GM12891 (cell line): Measurements from ENCODE around the gene SFXN3.

Experiments
- DNase-seq: peaks from one replicate; pipeline ENCODE4 v3.0.0; 2011; ENCODE audit warnings: low spot score; ENCODE audit not compliant: insufficient read length
- FAIRE-seq: peaks from 2 replicates; lab custom pipeline; 2011; peaks lifted over from hg19 to GRCh38; lab: Jason Lieb, UNC
- PAX5 ChIP-seq: IDR thresholded peaks from 2 replicates; pipeline ENCODE4 v1.6.1; 2011; ENCODE audit warnings: low read length, moderate library complexity, mild to moderate bottlenecking; ENCODE audit not compliant: insufficient read depth, severe bottlenecking
- POLR2A ChIP-seq: IDR thresholded peaks from 2 replicates; pipeline ENCODE4 v1.6.1; 2011; ENCODE audit warnings: low read depth, low read length, control low read depth
- POLR2AphosphoS5 ChIP-seq: IDR thresholded peaks from 2 replicates; pipeline ENCODE4 v1.6.1; 2011; ENCODE audit warnings: low read depth, low read length, control low read depth
- POU2F2 ChIP-seq: IDR thresholded peaks from 2 replicates; pipeline ENCODE4 v1.6.1; 2011; ENCODE audit warnings: low read depth, mild to moderate bottlenecking, control low read depth, low read length, moderate library complexity
- SPI1 ChIP-seq: IDR thresholded peaks from 2 replicates; pipeline ENCODE4 v1.6.1; 2011; ENCODE audit warnings: low read depth, low read length, control low read depth
- TAF1 ChIP-seq: IDR thresholded peaks from 2 replicates; pipeline ENCODE4 v1.6.1; 2011; ENCODE audit warnings: low read depth, low read length, control low read depth

SFXN3 gene

DNA sequence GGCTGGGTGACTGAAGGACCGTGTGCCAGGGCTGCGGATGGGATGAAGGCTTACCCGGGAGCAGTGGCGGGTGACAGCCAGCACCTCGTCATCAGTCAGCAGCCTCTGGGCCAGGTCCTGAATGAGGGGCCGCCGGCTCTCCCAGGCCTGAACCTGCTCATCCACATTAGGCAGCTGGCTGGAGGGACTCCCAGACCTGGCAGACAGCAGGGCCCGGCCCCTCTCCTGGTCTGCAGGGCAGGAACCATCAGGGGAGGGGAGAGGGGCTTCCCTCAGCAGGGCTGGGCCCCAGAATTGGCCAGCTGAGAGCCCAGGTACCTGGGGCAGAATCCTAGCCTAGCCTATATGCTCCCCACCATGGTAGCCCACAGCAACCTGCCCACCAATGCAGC is 15.5 kb upstream of the SFXN3 start:
- DNase-seq (no peak), FAIRE-seq (no peak)
- TF ChIP-seq PAX5, result no peak
- no peak for TF ChIP-seq TAF1
- TF ChIP-seq POLR2AphosphoS5, result no peak
- no peak for TF ChIP-seq SPI1
- no peak for TF ChIP-seq POU2F2
- no peak for TF ChIP-seq POLR2A

- TF ChIP-seq PAX5 (no peak), POLR2A (no peak), POU2F2 (no peak), POLR2AphosphoS5 (no peak), TAF1 (no peak), SPI1 (no peak)
- no peak for FAIRE-seq
- DNase-seq, result no peak
These were observed 14.2 kb upstream of the SFXN3 start for GRCh38 chr10:101016814-101017213.

DNA sequence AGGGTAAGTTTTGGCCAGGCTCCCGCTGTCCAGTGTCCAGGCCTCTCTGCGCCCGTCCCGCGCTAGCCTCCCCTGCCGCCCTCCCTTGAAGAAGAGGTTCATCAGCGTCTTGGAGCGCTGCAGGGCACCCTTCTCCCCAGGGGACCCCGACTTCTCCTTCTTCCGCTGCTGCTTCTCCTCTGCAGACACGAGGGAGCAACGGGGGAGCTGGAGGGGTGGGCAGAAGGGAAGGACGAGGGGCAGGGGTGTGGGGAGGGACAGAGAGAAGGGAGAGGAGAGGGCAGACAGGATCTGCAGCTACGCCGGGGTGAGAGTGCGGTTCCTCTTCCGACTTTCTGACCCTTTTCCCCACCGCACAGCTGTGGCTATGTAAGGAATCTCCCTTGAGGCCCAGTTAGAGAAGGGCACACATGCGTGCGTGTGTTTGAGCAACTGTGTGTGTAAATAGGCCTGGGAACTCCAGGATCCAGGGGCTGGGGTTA is 12.9 kb upstream of the SFXN3 start:
- FAIRE-seq, result no peak
- no peak for TF ChIP-seq POU2F2
- TF ChIP-seq SPI1, result no peak
- TF ChIP-seq PAX5, result no peak
- no peak for TF ChIP-seq TAF1
- no peak for TF ChIP-seq POLR2A
- TF ChIP-seq POLR2AphosphoS5, result no peak

DNA sequence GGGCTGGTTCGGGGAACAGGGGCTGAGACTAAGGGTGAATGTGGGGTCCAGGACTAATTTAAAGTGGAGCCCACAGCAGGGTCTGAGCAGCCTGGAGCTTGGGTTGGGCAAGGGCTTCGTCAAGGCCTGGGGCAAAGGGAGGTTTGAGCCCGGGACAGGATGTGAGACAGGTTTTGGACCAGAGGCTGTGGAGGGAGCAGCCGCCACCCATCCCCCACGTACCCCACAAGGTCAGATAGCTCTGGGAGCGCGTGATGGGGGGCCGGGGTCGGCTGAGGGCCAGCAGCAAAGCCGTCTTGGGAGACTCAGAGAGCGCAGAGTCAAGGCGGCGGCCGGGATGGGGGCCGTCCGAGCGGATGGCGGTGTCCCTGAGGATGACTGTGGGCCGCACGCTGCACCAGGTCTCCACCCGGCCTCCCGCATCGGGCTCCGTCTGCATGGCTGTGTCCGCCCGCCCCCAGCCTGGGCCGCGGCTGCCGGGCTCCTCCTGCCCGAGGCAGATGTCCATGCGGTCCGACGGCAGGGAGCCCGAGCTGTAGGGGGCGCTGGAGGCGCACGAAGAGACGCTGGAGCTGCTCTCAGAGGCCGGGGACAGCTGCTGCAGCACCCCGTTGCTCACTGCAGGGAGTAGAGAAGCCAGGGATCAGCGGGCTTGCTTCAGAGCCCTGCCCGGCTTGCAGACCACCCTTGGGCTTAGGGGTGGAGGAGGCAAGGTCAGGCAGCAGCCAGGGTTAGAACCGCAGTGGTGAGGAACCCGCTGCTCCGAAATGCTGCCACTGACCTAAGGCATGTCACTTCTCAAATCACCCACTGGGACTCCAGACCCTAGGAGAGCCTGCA is 12.2 kb upstream of the SFXN3 start:
- TF ChIP-seq TAF1, result no peak
- no peak for TF ChIP-seq POU2F2
- TF ChIP-seq POLR2A, result no peak
- no peak for TF ChIP-seq PAX5
- TF ChIP-seq SPI1, result no peak
- no peak for TF ChIP-seq POLR2AphosphoS5
- FAIRE-seq (peak; percentile 38), DNase-seq (peak; percentile 83)

More for the DNA sequence above, 12.9 kb upstream of the SFXN3 start:
- DNase-seq, result no peak

DNA sequence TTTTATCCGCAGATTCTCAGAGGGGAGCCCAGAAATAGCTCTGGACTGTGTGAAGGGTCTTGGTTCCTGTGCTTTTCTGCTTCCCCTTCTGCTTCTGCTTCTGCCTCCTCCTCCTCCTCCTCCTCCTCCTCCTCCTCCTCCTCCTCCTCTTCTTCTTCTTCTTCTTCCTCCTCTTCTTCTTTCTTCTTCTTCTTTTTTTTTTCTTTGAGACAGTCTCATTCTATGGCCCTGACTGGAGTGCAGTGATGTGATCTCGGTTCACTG is 11.7 kb upstream of the SFXN3 start:
- DNase-seq (no peak), FAIRE-seq (no peak)
- no peak for TF ChIP-seq POLR2A
- no peak for TF ChIP-seq PAX5
- TF ChIP-seq POLR2AphosphoS5, result no peak
- no peak for TF ChIP-seq TAF1
- no peak for TF ChIP-seq POU2F2
- no peak for TF ChIP-seq SPI1

DNA sequence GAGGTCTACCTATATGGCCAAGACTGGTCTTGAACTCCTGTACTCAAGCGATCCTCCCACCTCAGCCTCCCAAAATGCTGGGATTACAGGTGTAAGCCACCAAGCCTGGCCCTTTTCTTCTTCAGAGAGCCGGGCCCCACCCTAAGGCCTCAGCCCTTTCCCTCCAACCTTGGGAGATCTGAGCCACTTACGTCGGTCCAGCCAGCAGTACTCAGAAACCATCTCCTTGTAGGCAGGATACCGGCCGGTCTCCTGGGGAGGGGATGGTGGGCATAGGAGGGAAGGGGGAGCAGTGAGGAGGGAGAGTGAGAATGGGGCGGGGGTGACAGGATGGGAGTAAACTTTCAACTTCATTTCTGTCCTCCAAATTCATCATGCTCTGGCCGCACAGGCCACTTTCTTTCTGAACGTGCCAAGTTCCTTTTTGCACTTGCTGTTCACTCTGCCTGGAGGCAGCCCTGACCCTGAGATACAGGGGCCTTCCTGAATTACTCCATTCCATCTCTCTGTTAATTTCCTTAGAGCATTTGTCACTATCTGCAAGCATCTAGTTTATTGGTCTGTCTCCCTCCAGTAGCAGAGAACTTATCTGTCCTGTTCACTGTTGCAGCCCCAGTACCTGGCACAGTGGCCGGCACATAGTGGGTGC is 10.5 kb upstream of the SFXN3 start:
- DNase-seq (no peak), FAIRE-seq (no peak)
- TF ChIP-seq POU2F2 (no peak), PAX5 (no peak), POLR2A (no peak), SPI1 (no peak), POLR2AphosphoS5 (no peak), TAF1 (no peak)

DNA sequence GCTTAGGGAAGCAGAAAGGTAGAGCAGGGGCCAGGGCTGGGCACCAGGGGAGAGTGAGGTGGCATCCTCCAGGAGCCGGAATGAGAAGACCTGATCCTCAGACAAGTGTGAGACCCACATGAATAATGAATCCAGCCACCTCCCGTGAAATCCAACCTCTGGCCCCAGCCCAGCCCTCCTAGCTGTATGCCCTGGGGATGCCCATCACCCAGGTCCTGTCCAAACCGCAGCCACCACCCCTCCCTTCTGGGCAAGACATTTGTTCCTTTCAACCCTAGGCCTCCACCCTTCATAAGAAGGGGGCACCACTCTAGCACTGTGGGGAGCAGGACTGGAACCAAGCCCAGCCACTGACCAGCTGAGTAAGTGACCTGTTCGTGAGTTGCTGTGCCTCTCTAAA is 9.8 kb upstream of the SFXN3 start:
- FAIRE-seq (no peak), DNase-seq (no peak)
- TF ChIP-seq POU2F2 (no peak), PAX5 (no peak), POLR2AphosphoS5 (no peak), SPI1 (no peak), POLR2A (no peak), TAF1 (no peak)

GRCh38 chr10:101021692-101022251 is 9.3 kb upstream of the SFXN3 start:
- TF ChIP-seq POLR2A (no peak), POLR2AphosphoS5 (no peak), TAF1 (no peak), POU2F2 (no peak), PAX5 (no peak), SPI1 (no peak)
- FAIRE-seq (no peak), DNase-seq (no peak)

- no peak for FAIRE-seq
- no peak for TF ChIP-seq TAF1
- no peak for DNase-seq
These were observed 7.9 kb upstream of the SFXN3 start for GRCh38 chr10:101022967-101023705.

DNA sequence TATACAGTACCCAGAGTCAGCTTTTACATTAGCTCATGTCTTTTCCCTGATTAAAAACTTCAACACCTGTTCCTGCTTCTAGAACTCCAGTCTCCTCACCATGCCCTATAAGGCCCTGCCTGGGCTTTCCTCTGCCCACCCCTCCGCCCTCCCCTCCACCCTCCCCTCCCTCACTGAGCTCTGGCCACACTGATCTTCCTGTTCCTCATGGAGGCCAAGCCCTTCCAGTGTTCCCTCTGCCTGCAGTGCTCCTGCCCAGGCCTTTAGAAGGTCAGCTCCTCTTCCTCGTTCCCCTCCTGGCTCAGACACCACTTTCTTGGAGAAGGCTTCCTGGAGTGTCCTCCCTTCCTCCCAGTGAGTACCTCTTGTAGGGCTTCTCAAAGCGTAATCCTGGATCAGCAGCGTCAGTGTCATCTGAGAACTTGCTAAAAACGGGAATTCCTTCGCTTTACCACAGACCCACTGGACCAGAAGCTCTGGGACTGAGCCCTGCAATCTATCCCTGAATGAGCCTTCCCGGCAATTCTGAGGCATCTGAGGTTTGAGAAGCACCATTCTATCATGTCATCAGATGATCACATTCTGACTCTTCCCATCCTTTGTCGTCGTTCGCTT is 3.8 kb upstream of the SFXN3 start:
- DNase-seq (no peak), FAIRE-seq (no peak)
- TF ChIP-seq POLR2AphosphoS5 (no peak), PAX5 (no peak), SPI1 (no peak), POLR2A (no peak), POU2F2 (no peak), TAF1 (no peak)
